Osteocyte (in vitro differentiated cells): Measurements from ENCODE around the gene SOX5. TPM values are rescaled to one million over a fixed set of nuclear protein-coding genes. Genes with fewer than 3 reads are reported as not detected.

ENCODE experiments used
- DNase-seq: peaks from one replicate; pipeline ENCODE4 v3.0.0; 2021; ENCODE audit warnings: mixed read lengths; ENCODE audit not compliant: unreplicated experiment; ENCODE audit errors: extremely low spot score
- H3K27ac Mint-ChIP-seq: one replicate; pipeline ENCODE4 v1.8.0; 2021; ENCODE audit warnings: mild to moderate bottlenecking, mixed read lengths; ENCODE audit not compliant: unreplicated experiment
- H3K27me3 Mint-ChIP-seq: one replicate; pipeline ENCODE4 v1.8.0; 2021; ENCODE audit warnings: mixed read lengths; ENCODE audit not compliant: unreplicated experiment
- H3K36me3 Mint-ChIP-seq: one replicate; pipeline ENCODE4 v1.8.0; 2021; ENCODE audit warnings: mixed read lengths; ENCODE audit not compliant: unreplicated experiment
- H3K4me1 Mint-ChIP-seq: one replicate; pipeline ENCODE4 v1.8.0; 2021; ENCODE audit warnings: mixed read lengths; ENCODE audit not compliant: unreplicated experiment
- H3K4me3 Mint-ChIP-seq: one replicate; pipeline ENCODE4 v1.8.0; 2021; ENCODE audit warnings: mild to moderate bottlenecking, moderate library complexity, mixed read lengths; ENCODE audit not compliant: unreplicated experiment
- H3K9me3 Mint-ChIP-seq: one replicate; pipeline ENCODE4 v1.8.0; 2021; ENCODE audit warnings: mixed read lengths; ENCODE audit not compliant: unreplicated experiment
- total RNA-seq: library from RNA; stranded (reverse); gene quantifications from 2 replicates; pipeline ENCODE4 v1.2.1, GENCODE V29; 2021
- TF ChIP-seq, protein P1 (sequence below): fragments of 200-600 bp; sonication (generic); IDR thresholded peaks from 2 replicates; pipeline ENCODE4 v1.5.0; 2021; ENCODE audit warnings: antibody characterized with exemption, mild to moderate bottlenecking, moderate library complexity

SOX5 gene
- total RNA-seq, 1 donor from 2014 or later: 6.3 TPM

DNA sequence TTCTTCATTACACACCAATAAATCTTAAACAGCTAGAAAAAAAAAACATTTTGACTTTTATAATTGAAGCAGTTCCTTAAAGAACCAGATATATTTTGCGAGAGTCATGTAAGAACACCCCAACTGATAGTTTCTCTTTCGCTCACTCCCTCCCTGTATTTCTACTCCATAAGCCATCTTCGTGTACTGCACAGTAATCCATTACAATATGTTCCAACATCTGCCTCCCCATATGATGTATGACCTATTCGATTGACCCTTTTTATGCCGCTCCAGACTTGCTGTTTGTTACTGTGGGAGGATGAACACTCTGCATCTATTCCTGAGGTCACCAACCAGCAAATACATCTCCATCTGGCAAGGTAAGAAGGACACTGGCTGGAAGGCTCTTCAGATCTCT lies 331.7 kb downstream of the SOX5 start:
- no peak for DNase-seq
- no peaks in the 10 kb centered on the region for H3K36me3 Mint-ChIP-seq
- H3K4me3 Mint-ChIP-seq: no peak overlapping the region
- H3K27ac Mint-ChIP-seq: no peak overlapping the region
- no peaks in the 10 kb centered on the region for H3K27me3 Mint-ChIP-seq
- no peaks in the 10 kb centered on the region for H3K9me3 Mint-ChIP-seq
- TF ChIP-seq, protein P1, sequence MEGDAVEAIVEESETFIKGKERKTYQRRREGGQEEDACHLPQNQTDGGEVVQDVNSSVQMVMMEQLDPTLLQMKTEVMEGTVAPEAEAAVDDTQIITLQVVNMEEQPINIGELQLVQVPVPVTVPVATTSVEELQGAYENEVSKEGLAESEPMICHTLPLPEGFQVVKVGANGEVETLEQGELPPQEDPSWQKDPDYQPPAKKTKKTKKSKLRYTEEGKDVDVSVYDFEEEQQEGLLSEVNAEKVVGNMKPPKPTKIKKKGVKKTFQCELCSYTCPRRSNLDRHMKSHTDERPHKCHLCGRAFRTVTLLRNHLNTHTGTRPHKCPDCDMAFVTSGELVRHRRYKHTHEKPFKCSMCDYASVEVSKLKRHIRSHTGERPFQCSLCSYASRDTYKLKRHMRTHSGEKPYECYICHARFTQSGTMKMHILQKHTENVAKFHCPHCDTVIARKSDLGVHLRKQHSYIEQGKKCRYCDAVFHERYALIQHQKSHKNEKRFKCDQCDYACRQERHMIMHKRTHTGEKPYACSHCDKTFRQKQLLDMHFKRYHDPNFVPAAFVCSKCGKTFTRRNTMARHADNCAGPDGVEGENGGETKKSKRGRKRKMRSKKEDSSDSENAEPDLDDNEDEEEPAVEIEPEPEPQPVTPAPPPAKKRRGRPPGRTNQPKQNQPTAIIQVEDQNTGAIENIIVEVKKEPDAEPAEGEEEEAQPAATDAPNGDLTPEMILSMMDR: no peak
- no peaks in the 10 kb centered on the region for H3K4me1 Mint-ChIP-seq

DNA sequence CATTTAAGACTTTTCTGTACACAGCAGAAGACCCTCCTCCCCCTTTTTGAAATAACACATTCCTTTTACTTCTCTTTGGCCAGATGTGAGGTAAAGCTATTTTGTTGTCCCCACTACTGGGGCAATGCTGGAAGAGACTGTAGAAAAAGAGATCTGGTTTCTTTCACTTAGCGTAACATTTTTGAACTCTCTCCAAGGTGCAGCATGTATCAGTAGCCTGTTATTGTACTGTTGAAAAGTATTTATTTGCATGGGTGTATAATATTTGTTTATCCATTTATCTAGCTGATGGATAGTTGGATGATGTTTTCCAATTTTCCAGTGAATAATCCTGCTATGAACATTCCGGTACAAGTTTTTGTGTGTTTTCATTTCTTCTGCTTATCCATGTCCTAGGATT lies 335.2 kb downstream of the SOX5 start:
- DNase-seq: no peak
- H3K27me3 Mint-ChIP-seq: no peaks in the 10 kb centered on the region
- H3K9me3 Mint-ChIP-seq: no peaks in the 10 kb centered on the region
- TF ChIP-seq, protein P1: no peak
- no peak overlapping the region for H3K4me3 Mint-ChIP-seq
- no peaks in the 10 kb centered on the region for H3K4me1 Mint-ChIP-seq
- H3K36me3 Mint-ChIP-seq: no peaks in the 10 kb centered on the region
- no peak overlapping the region for H3K27ac Mint-ChIP-seq

DNA sequence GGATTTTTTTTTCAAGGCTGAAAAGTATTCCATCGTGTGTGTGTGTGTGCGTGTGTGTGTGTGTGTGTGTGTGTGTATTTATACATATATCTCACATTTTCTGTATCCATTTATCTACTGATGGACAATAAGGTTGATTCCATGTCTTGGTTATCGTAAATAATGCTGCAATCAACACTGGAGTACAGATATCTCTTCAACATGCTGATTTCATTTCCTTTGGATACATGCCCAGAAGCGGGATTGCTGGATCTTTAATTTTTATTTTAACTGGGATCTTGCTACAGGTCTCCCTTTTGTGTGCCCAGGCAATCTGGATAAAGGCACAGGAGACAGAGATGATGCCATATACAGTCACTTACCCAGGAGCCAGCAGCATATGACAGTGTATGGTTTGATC lies 338.1 kb downstream of the SOX5 start:
- Mint-ChIP-seq H3K4me1 (no peaks in the 10 kb centered on the region), H3K9me3 (no peaks in the 10 kb centered on the region), H3K27me3 (no peaks in the 10 kb centered on the region), H3K27ac (no peak overlapping the region), H3K36me3 (no peaks in the 10 kb centered on the region), H3K4me3 (no peak overlapping the region)
- DNase-seq: no peak
- TF ChIP-seq, protein P1: no peak

DNA sequence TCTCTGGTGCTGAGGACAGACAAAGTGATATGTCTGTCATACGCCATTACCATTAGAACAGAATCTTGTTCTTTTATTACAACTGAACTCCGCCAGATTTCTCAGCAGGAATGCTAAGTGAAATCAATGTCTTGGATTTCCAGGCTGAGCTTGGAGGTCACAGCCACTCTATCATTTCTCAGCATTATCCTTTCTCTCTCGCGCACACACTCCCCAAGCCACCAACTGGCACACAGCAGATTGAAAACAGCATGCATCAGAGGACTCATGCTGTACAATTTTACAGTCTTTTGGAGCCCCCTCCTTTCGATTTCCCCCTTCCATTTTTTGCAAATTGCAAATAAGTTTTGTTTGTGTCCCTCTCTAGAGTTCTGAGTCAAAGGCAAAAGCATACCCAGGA lies 348.6 kb downstream of the SOX5 start:
- peaks cover 16% of the 10 kb centered on the region for H3K9me3 Mint-ChIP-seq
- H3K4me1 Mint-ChIP-seq: no peaks in the 10 kb centered on the region
- TF ChIP-seq, protein P1: no peak
- no peak overlapping the region for H3K27ac Mint-ChIP-seq
- H3K36me3 Mint-ChIP-seq: no peaks in the 10 kb centered on the region
- no peaks in the 10 kb centered on the region for H3K27me3 Mint-ChIP-seq
- DNase-seq: no peak
- no peak overlapping the region for H3K4me3 Mint-ChIP-seq

DNA sequence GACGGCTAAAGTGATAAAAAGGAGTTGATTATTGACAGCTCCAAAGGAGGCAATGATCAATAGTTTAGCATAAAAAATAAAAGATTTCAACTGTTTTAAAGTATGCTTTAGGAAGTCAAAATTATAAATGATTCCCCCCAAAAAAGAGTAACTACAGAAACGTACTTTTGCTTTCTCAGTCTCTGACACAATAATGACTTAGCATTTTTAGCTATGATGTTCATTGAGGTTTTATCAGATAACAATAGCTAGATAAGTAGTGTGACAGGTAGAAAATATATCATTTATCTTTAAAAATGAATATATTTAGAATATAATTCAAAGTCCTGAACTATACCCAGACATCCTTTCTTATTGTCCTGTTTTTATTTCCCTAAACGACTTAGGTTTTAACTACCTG lies 352.9 kb downstream of the SOX5 start:
- TF ChIP-seq, protein P1: no peak
- no peak overlapping the region for H3K4me3 Mint-ChIP-seq
- H3K9me3 Mint-ChIP-seq: peaks cover 7% of the 10 kb centered on the region
- no peak overlapping the region for H3K27ac Mint-ChIP-seq
- peaks cover 2% of the 10 kb centered on the region for H3K4me1 Mint-ChIP-seq
- H3K27me3 Mint-ChIP-seq: no peaks in the 10 kb centered on the region
- no peak for DNase-seq
- no peaks in the 10 kb centered on the region for H3K36me3 Mint-ChIP-seq
